Measurements from ENCODE around the gene FLNB. TPM values are rescaled to one million over a fixed set of nuclear protein-coding genes. Genes with fewer than 3 reads are reported as not detected.

The FLNB gene
- total RNA-seq, 2 donors from 2014 or later = 331 to 408 TPM

DNA sequence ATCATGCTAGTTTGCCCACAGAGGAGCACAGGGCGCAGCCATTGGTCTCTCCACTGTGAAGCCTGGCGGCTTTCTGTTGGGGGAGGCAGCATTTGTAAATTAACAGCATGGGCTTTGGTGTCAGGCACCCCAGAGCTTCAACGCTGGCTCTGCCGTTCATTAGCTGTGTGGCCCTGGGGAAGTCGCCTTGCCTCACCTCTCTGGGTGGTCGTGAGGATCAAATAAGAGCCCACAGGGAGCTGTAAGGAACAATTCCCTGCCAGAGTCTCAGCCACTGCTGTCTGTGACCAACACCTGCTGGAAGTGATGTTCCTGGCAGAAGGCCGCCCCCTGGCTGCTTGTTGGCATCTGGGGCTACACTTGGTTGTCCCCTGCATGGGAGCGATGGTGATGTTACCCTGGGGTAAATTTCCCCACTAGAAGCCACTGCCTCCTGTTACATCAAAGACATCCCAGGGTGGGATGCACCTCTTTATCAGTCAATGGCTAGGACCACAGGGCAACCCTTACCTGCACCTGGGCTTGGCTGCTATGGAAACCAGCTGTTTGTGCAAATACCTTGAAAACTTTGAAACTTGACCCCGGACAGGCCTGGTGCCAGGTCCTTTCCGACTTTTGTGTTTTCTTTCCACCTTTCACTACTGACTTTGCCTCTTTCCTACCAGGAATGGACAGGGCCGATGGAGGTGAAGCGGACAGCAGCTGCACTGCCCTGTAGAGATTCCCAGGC is 165.6 kb downstream of the FLNB start:
- TF ChIP-seq, protein P1, sequence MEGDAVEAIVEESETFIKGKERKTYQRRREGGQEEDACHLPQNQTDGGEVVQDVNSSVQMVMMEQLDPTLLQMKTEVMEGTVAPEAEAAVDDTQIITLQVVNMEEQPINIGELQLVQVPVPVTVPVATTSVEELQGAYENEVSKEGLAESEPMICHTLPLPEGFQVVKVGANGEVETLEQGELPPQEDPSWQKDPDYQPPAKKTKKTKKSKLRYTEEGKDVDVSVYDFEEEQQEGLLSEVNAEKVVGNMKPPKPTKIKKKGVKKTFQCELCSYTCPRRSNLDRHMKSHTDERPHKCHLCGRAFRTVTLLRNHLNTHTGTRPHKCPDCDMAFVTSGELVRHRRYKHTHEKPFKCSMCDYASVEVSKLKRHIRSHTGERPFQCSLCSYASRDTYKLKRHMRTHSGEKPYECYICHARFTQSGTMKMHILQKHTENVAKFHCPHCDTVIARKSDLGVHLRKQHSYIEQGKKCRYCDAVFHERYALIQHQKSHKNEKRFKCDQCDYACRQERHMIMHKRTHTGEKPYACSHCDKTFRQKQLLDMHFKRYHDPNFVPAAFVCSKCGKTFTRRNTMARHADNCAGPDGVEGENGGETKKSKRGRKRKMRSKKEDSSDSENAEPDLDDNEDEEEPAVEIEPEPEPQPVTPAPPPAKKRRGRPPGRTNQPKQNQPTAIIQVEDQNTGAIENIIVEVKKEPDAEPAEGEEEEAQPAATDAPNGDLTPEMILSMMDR (IDR thresholded peaks at IDR 0.05) = peak in 3 of 4 experiments; percentile 49 to 71 (median 69)
- TF ChIP-seq POLR2AphosphoS5 (IDR thresholded peaks at IDR 0.05) = no peak
- Histone ChIP-seq H3K9me3 (no peaks in the 10 kb centered on the region), H3K27ac (peak overlapping the region; percentile 42 to 64), H3K27me3 (replicated peaks; ENCODE audit: insufficient read depth) (no peaks in the 10 kb centered on the region), H3K4me1 (replicated peaks) (peaks cover 6% of the 10 kb centered on the region), H3K4me3 (no peak overlapping the region), H3K36me3 (peaks cover 2 to 17% of the 10 kb centered on the region in 2 donors)
- intact Hi-C loops (cut with DNase I) = loop anchor here (2.0 to 10.0 kb wide), 3 partner anchors 165 to 309 kb away; partner anchors contain the start of gene FLNB
- peak; percentile 73 for DNase-seq (ENCODE audit: low spot score)
- WGBS = 56% methylated on average over 12 of the region's 12 CpGs

DNA sequence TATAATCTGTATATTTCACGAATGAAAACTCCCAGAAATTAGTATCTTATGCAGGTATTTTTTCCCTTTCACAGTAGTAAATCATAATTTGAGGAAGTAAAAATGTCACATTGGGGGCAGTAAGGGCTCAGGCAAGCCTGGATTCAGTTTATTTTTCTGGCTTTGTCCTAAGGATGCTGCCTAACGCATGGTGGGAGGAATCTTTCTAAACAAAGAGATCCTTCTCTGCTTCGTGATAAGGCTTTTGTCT is 166.9 kb downstream of the FLNB start:
- peaks cover 6% of the 10 kb centered on the region for H3K4me1 ChIP-seq (replicated peaks)
- no peaks in the 10 kb centered on the region for H3K9me3 ChIP-seq
- intact Hi-C loops (cut with DNase I) = loop anchor here (5.0 to 10.0 kb wide), 2 partner anchors 122 to 310 kb away; no protein-coding TSS in a partner anchor
- H3K27me3 ChIP-seq (replicated peaks; ENCODE audit: insufficient read depth) = no peaks in the 10 kb centered on the region
- no peak overlapping the region for H3K4me3 ChIP-seq
- WGBS = 16% methylated on average over 3 of the region's 3 CpGs
- H3K36me3 ChIP-seq = peaks cover 2 to 7% of the 10 kb centered on the region in 2 donors
- TF ChIP-seq, protein P1 (IDR thresholded peaks at IDR 0.05) = no peak
- TF ChIP-seq POLR2A (IDR thresholded peaks at IDR 0.05) (no peak), POLR2AphosphoS5 (IDR thresholded peaks at IDR 0.05) (no peak)
- peak overlapping the region; percentile 64 to 71 for H3K27ac ChIP-seq
- DNase-seq (ENCODE audit: low spot score) = no peak

DNA sequence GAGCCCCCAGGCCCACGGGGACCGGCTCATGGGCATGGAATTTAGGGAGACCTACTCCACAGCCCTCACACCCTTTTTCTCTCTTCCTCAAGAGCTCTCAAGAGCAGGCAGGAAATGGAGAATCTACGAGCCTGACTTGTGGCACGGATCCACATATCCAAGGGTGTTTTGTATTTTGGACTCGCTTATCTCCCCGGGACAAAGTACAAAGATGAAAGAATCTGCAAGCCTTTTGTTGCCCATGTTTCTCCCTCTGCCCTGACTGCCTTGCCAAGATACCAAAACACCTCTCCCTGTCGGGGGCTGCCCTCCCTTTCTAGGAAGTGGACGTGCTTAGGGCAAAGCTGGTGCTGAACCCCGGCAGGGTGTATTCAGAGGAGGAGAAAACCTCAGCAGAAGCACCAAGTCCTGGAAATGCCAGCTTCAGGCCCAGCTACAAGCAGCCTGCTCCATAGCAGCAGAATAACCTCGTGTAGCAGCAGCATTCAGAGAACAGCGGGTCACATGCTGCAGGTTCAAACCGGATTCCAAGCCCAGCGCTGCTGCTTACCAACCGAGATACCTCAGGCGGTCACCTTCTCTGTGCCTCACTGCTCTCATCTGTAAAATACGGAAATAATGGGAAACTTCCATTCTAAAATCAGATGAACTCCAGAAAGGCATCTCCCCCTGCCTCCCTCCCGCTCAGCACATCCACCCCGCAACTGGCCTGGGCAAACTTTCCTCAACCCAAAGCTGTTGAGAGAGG is 167.4 kb downstream of the FLNB start:
- peaks cover 6% of the 10 kb centered on the region for H3K4me1 ChIP-seq (replicated peaks)
- intact Hi-C loops (cut with DNase I) = loop anchor here (5.0 to 10.0 kb wide), 2 partner anchors 122 to 311 kb away; no protein-coding TSS in a partner anchor
- H3K27ac ChIP-seq = peak overlapping the region; percentile 64 to 71
- H3K36me3 ChIP-seq = peaks cover under 1 to 2% of the 10 kb centered on the region in 2 donors
- 20% methylated on average over 18 of the region's 18 CpGs for WGBS
- no peaks in the 10 kb centered on the region for H3K9me3 ChIP-seq
- H3K27me3 ChIP-seq (replicated peaks; ENCODE audit: insufficient read depth) = no peaks in the 10 kb centered on the region
- peak; percentile 46 for DNase-seq (ENCODE audit: low spot score)
- TF ChIP-seq POLR2A (IDR thresholded peaks at IDR 0.05) (no peak), POLR2AphosphoS5 (IDR thresholded peaks at IDR 0.05) (no peak)
- TF ChIP-seq, protein P1 (IDR thresholded peaks at IDR 0.05) = no peak
- no peak overlapping the region for H3K4me3 ChIP-seq

DNA sequence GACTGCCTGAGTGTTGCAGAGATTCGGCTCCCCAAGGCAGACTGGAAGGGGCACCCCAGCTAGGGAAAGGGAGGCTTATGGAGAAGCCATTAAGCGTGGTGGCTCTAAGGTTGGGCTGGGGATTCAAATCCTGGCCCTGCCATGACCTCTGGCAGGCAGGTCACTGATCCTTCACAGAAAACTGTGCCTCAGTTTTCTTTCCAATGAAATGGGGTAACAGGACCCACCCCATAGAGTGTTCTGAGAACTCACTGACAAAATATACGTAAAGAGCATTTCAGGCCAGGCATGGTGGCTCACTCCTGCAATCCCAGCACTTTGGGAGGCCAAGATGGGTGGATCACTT is 167.9 kb downstream of the FLNB start:
- WGBS = 86% methylated on average over 3 of the region's 3 CpGs
- intact Hi-C loops (cut with DNase I) = loop anchor here (5.0 to 10.0 kb wide), 2 partner anchors 121 to 311 kb away; no protein-coding TSS in a partner anchor
- Histone ChIP-seq H3K9me3 (no peaks in the 10 kb centered on the region), H3K4me3 (no peak overlapping the region), H3K27me3 (replicated peaks; ENCODE audit: insufficient read depth) (no peaks in the 10 kb centered on the region), H3K36me3 (no peaks in the 10 kb centered on the region), H3K4me1 (replicated peaks) (peaks cover 6% of the 10 kb centered on the region), H3K27ac (peak overlapping the region; percentile 64 to 71)
- no peak for DNase-seq (ENCODE audit: low spot score)
- TF ChIP-seq, protein P1 (IDR thresholded peaks at IDR 0.05) = no peak
- no peak for TF ChIP-seq POLR2A (IDR thresholded peaks at IDR 0.05)
- TF ChIP-seq POLR2AphosphoS5 (IDR thresholded peaks at IDR 0.05) = no peak

Measured in prostate gland (tissue), 2 donors.